GM12801 (cell line): Measurements from ENCODE around the gene PRSS48.

Source experiments
- TF ChIP-seq, protein P1 (sequence below): IDR thresholded peaks from one replicate; pipeline ENCODE4 v1.5.1; 2011; ENCODE audit warnings: control low read depth; ENCODE audit not compliant: insufficient read length; ENCODE audit errors: extremely low read depth

The PRSS48 gene

GRCh38 chr4:151315212-151315886, 38.4 kb downstream of the PRSS48 start:
- TF ChIP-seq, protein P1, sequence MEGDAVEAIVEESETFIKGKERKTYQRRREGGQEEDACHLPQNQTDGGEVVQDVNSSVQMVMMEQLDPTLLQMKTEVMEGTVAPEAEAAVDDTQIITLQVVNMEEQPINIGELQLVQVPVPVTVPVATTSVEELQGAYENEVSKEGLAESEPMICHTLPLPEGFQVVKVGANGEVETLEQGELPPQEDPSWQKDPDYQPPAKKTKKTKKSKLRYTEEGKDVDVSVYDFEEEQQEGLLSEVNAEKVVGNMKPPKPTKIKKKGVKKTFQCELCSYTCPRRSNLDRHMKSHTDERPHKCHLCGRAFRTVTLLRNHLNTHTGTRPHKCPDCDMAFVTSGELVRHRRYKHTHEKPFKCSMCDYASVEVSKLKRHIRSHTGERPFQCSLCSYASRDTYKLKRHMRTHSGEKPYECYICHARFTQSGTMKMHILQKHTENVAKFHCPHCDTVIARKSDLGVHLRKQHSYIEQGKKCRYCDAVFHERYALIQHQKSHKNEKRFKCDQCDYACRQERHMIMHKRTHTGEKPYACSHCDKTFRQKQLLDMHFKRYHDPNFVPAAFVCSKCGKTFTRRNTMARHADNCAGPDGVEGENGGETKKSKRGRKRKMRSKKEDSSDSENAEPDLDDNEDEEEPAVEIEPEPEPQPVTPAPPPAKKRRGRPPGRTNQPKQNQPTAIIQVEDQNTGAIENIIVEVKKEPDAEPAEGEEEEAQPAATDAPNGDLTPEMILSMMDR: no peak

- TF ChIP-seq, protein P1: no peak
These were observed 39.7 kb downstream of the PRSS48 start for GRCh38 chr4:151316645-151317044.

- TF ChIP-seq, protein P1: no peak
These were observed 41.5 kb downstream of the PRSS48 start for GRCh38 chr4:151318307-151319006.

GRCh38 chr4:151319490-151319889, 42.5 kb downstream of the PRSS48 start:
- TF ChIP-seq, protein P1: no peak

DNA sequence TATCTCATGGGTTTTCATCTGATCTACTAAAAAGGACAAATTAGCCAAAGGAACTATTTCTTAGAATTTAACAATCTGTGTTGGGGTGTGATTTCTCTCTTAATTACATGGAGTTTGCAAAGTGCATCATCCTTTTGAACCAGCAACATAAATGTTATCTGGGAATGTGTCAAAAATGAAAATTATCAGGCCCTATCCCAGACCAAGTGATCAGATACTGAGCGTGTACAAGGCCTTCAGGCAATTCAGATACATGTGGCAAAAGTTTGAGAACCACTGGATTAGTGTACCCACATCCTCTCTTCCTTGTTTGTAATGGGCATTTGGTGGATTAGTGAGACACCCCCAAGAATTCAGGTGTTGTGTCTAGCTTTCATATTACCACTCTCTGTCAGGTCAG, 44.6 kb downstream of the PRSS48 start:
- TF ChIP-seq, protein P1: no peak

GRCh38 chr4:151322570-151322969, 45.6 kb downstream of the PRSS48 start:
- TF ChIP-seq, protein P1: no peak

DNA sequence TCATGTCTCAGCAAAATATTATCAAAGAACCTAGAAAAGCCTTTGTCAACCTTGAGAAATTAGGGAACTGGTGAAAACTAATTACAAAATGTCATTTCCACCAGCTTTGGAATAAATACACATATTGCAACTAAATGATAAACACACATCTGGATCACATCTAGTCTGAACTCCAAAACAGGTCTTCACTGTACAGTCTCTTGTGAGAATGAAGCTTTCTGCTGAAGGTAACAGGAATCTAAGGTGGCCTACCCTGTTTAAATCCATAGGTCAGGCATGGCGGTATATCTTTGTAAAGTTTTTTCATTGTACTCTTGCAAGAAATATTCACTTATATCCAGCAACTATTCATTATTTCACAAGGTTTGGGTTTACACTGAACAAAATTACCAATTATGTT, 46.7 kb downstream of the PRSS48 start:
- TF ChIP-seq, protein P1: no peak
